A549 (cell line): ENCODE data around the gene BTBD2.

Source experiments
- BHLHE40 ChIP-seq: IDR thresholded peaks from 2 replicates; pipeline ENCODE4 v1.6.1; 2012; ENCODE audit warnings: low read depth, low read length, inconsistent platforms
- CTCF ChIP-seq: fragments of >200 bp; sonication (Bioruptor Twin); formaldehyde crosslinking; IDR thresholded peaks from 3 replicates; pipeline ENCODE4 v1.5.1; 2016
- EP300 ChIP-seq, 2 experiments: fragments of >200 bp; sonication (Bioruptor Twin); formaldehyde crosslinking; IDR thresholded peaks; 2 replicates in 1 of 2; 3 replicates in 1 of 2; pipeline ENCODE4 v1.6.1; 2016 to 2017
- HDAC2 ChIP-seq: fragments of 200-600 bp; sonication (generic); IDR thresholded peaks from 2 replicates; pipeline ENCODE4 v1.6.1; 2016
- JUN ChIP-seq, 2 experiments: fragments of >200 bp; sonication (Bioruptor Twin); formaldehyde crosslinking; IDR thresholded peaks; 2 replicates in 1 of 2; 3 replicates in 1 of 2; pipeline ENCODE4 v1.6.1; 2016 to 2017
- JUNB ChIP-seq: fragments of >200 bp; sonication (Bioruptor Twin); formaldehyde crosslinking; IDR thresholded peaks from 2 replicates; pipeline ENCODE4 v1.6.1; 2016
- MAX ChIP-seq: IDR thresholded peaks from 2 replicates; pipeline ENCODE4 v1.6.1; 2012
- MYC ChIP-seq: IDR thresholded peaks from 2 replicates; pipeline ENCODE4 v1.6.1; 2012; ENCODE audit warnings: mild to moderate bottlenecking, inconsistent platforms, low read length, improper control_type of control experiment, borderline replicate concordance
- NR3C1 ChIP-seq: fragments of >200 bp; sonication (Bioruptor Twin); formaldehyde crosslinking; IDR thresholded peaks from 3 replicates; pipeline ENCODE4 v1.6.1; 2017
- POLR2A ChIP-seq: IDR thresholded peaks from 2 replicates; pipeline ENCODE4 v1.6.1; 2012; ENCODE audit warnings: mild to moderate bottlenecking, low read length
- RAD21 ChIP-seq, 2 experiments: fragments of >200 bp in 1 of 2; sonication (Bioruptor Twin) in 1 of 2; formaldehyde crosslinking in 1 of 2; IDR thresholded peaks in 1 of 2; conservative IDR thresholded peaks in 1 of 2; 2 replicates in 1 of 2; 3 replicates in 1 of 2; pipeline ENCODE4 v1.6.1; 2012 to 2018; ENCODE audit warnings: inconsistent platforms in 1 of 2
- RCOR1 ChIP-seq: fragments of 150-350 bp; IDR thresholded peaks from 2 replicates; pipeline ENCODE4 v1.6.1; 2014; ENCODE audit warnings: antibody characterized with exemption, low read length, low read depth
- RFX5 ChIP-seq: fragments of 450-650 bp; IDR thresholded peaks from 2 replicates; pipeline ENCODE4 v1.7.1; 2014; ENCODE audit warnings: antibody characterized with exemption, mild to moderate bottlenecking, moderate library complexity
- ZFP36 ChIP-seq: fragments of 450-650 bp; IDR thresholded peaks from 2 replicates; pipeline ENCODE4 v1.6.1; 2014; ENCODE audit warnings: borderline replicate concordance; ENCODE audit not compliant: partially characterized antibody

- TF ChIP-seq MYC = no peak
- no peak for TF ChIP-seq ZFP36
- TF ChIP-seq CTCF = no peak
- no peak for TF ChIP-seq RCOR1
- no peak for TF ChIP-seq POLR2A
- no peak for TF ChIP-seq RAD21 (conservative IDR thresholded peaks at IDR 0.05 in 1 of 2, IDR thresholded peaks at IDR 0.05 in 1 of 2)
- no peak for TF ChIP-seq JUN (IDR thresholded peaks at IDR 0.05)
- TF ChIP-seq MAX = no peak
- no peak for TF ChIP-seq RFX5
- no peak for TF ChIP-seq HDAC2
- TF ChIP-seq NR3C1 = no peak
- TF ChIP-seq BHLHE40 = no peak
- TF ChIP-seq EP300 (IDR thresholded peaks at IDR 0.05) = no peak
- TF ChIP-seq JUNB = no peak
Measured at GRCh38 chr19:1991018-1991913, 24.2 kb downstream of the BTBD2 start.
